IPS-18c (cell line): ENCODE measurements around the gene PPP1R37.
A peak's percentile ranks its signal among the peaks of the same experiment; 100 is the strongest.

Source experiments
- H3K4me3 ChIP-seq: 2 replicates; pipeline ENCODE4 v1.7.0; 2013; ENCODE audit warnings: low read depth, mild to moderate bottlenecking, low read length, moderate library complexity; ENCODE audit not compliant: insufficient read depth
- H3K9me3 ChIP-seq: one replicate; pipeline ENCODE4 v1.6.1; 2013; ENCODE audit warnings: mild to moderate bottlenecking, low read length, moderate library complexity; ENCODE audit not compliant: control insufficient read depth, insufficient read depth

PPP1R37 gene

GRCh38 chr19:45087531-45087930 is 5.4 kb upstream of the PPP1R37 start:
- Histone ChIP-seq H3K4me3 (no peak overlapping the region), H3K9me3 (no peaks in the 10 kb centered on the region)

- no peak overlapping the region for H3K4me3 ChIP-seq
These were observed 2.9 kb upstream of the PPP1R37 start for GRCh38 chr19:45090034-45090433.

GRCh38 chr19:45090606-45091005 is 2.4 kb upstream of the PPP1R37 start:
- Histone ChIP-seq H3K9me3 (peaks cover 2% of the 10 kb centered on the region), H3K4me3 (no peak overlapping the region; the same call in 1 of the 2 replicates)

More at GRCh38 chr19:45090034-45090433, 2.9 kb upstream of the PPP1R37 start:
- peaks cover 2% of the 10 kb centered on the region for H3K9me3 ChIP-seq

GRCh38 chr19:45091031-45091923 is 1.7 kb upstream of the PPP1R37 start:
- Histone ChIP-seq H3K9me3 (peaks cover 2% of the 10 kb centered on the region), H3K4me3 (peak overlapping the region; percentile 45; the same call in 1 of the 2 replicates)

- H3K4me3 ChIP-seq = peak overlapping the region; percentile 95; the same call in 1 of the 2 replicates
- peaks cover 2% of the 10 kb centered on the region for H3K9me3 ChIP-seq
These were observed 1.2 kb downstream of the PPP1R37 start for GRCh38 chr19:45094137-45094536.

GRCh38 chr19:45094707-45095106 is 1.7 kb downstream of the PPP1R37 start:
- H3K4me3 ChIP-seq = no peak overlapping the region

GRCh38 chr19:45095496-45096413 is 2.8 kb downstream of the PPP1R37 start:
- Histone ChIP-seq H3K4me3 (no peak overlapping the region), H3K9me3 (peaks cover 2% of the 10 kb centered on the region)

More at GRCh38 chr19:45094707-45095106, 1.7 kb downstream of the PPP1R37 start:
- peaks cover 2% of the 10 kb centered on the region for H3K9me3 ChIP-seq

GRCh38 chr19:45096700-45097099 is 3.7 kb downstream of the PPP1R37 start:
- Histone ChIP-seq H3K9me3 (peaks cover 2% of the 10 kb centered on the region), H3K4me3 (no peak overlapping the region)

GRCh38 chr19:45097450-45097775 is 4.4 kb downstream of the PPP1R37 start:
- no peak overlapping the region for H3K4me3 ChIP-seq

GRCh38 chr19:45097776-45098520 is 5.0 kb downstream of the PPP1R37 start:
- no peak overlapping the region for H3K4me3 ChIP-seq
- H3K9me3 ChIP-seq = peaks cover 2% of the 10 kb centered on the region

More at GRCh38 chr19:45097450-45097775, 4.4 kb downstream of the PPP1R37 start:
- H3K9me3 ChIP-seq = peaks cover 2% of the 10 kb centered on the region

- H3K4me3 ChIP-seq = peak overlapping the region; percentile 26; the same call in 1 of the 2 replicates
These were observed 5.8 kb downstream of the PPP1R37 start for GRCh38 chr19:45098521-45099466.

GRCh38 chr19:45099467-45100191 is 6.7 kb downstream of the PPP1R37 start:
- Histone ChIP-seq H3K4me3 (no peak overlapping the region), H3K9me3 (peaks cover 2% of the 10 kb centered on the region)

More at GRCh38 chr19:45098521-45099466, 5.8 kb downstream of the PPP1R37 start:
- H3K9me3 ChIP-seq = peaks cover 2% of the 10 kb centered on the region

- Histone ChIP-seq H3K4me3 (no peak overlapping the region), H3K9me3 (no peaks in the 10 kb centered on the region)
These were observed 7.2 kb downstream of the PPP1R37 start for GRCh38 chr19:45100201-45100600.

GRCh38 chr19:45100846-45101252 is 7.9 kb downstream of the PPP1R37 start:
- Histone ChIP-seq H3K9me3 (no peaks in the 10 kb centered on the region), H3K4me3 (no peak overlapping the region)

- Histone ChIP-seq H3K9me3 (no peaks in the 10 kb centered on the region), H3K4me3 (no peak overlapping the region)
These were observed 8.8 kb downstream of the PPP1R37 start for GRCh38 chr19:45101806-45102205.
